NCI-H2107 treated with DMSO at 0.1 percent for 48 hours (cell line): ENCODE data around the gene SKI.
"Not testable (repeated sequence)": the region's sequence is repeated elsewhere in the genome, so short reads cannot be mapped to it uniquely, and the experiment has no call there.

ENCODE experiments used
- DNase-seq: peaks from one replicate; lab custom pipeline; 2025; ENCODE audit not compliant: unreplicated experiment; lab: John Stamatoyannopoulos, UW

SKI gene

DNA sequence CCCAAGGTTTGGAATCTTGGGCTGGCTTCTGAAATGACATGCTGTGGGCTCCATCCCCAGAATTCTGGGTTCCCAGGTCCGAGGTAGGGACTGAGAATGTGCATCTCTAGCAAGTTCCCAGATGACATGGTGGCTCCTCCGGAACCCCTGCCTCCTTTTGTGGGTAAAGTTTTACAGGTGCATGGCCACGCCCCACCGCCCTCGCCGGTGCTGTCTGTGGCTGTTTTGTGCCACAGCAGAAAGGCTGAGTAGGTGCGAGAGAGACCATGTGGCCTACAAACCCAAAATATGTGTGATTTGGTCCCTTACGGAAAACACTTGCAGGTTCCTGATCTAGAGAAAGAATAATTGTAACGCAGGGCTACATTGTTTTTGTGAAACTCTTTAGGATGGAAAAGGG is 30.9 kb downstream of the SKI start:
- DNase-seq = no peak

DNA sequence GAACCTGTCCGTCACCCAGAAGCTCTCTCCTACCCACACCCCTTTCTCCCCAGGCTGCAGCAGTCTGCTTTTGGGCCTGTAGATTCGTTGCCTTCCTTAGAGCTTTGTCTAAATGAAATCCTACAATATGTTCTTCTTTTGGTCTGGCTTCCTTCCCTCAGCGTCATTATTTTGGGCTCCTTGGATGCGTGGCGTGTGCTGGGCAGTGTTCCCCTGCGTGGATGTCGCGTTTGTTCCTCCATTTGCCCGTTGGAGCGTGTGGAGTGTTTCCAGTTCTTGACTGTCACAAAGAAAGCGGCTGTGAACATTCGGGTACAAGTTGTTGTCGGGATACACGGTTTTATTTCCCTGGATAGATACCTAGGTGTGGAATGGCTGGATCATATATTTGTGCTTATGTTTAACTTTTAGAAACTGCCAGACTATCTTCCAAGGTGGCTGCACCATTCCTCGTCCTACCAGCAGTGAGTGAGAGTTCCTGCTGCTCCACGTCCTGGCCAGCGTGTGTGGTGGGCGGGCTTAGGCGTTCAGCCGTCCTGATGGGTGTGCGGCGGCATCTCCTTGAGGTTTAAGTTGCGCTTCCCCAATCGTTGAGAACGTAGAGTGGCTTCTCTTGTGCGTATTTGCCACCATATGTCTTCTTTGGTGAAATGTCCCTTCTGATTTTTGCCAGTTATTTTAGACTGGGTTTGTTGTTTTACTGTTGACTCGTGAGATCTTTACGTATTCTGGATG is 31.7 kb downstream of the SKI start:
- no peak for DNase-seq

DNA sequence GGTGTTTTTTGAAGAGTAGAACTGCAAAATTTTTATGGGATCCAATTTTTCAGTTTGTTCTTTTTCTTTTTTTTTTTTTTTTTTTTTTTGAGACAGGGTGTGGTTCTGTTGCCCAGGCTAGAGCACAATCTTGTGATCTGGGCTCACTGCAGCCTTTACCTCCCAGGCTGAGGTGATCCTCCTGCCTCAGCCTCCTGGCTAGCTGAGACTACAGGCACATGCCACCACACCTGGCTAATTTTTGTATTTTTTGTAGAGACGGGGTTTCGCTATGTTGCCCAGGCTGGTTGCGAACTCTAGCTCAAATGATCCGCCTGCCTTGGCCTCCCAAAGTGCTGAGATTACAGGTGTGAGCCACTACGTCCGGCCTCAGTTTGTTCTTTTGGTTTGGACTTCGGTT is 32.4 kb downstream of the SKI start:
- DNase-seq = not testable (repeated sequence)

DNA sequence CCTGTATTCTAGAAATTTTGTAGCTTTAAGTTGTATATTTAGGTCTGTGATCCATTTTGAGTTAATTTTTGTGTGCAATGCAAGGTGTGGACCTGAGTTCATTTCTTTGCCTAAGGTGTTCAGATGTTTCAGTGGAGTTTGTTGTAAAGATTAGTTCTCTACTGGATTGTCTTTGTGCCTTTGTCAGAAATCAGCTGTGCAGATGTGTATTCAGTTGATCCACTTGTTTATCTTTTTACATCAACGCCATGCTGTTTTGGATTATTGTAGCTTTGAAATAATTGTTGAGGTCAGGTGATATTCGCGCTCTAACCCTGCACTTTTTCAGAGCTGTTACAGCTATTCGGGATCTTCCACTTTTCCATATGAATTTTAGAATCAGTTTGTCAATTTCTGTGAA is 32.8 kb downstream of the SKI start:
- DNase-seq = no peak

DNA sequence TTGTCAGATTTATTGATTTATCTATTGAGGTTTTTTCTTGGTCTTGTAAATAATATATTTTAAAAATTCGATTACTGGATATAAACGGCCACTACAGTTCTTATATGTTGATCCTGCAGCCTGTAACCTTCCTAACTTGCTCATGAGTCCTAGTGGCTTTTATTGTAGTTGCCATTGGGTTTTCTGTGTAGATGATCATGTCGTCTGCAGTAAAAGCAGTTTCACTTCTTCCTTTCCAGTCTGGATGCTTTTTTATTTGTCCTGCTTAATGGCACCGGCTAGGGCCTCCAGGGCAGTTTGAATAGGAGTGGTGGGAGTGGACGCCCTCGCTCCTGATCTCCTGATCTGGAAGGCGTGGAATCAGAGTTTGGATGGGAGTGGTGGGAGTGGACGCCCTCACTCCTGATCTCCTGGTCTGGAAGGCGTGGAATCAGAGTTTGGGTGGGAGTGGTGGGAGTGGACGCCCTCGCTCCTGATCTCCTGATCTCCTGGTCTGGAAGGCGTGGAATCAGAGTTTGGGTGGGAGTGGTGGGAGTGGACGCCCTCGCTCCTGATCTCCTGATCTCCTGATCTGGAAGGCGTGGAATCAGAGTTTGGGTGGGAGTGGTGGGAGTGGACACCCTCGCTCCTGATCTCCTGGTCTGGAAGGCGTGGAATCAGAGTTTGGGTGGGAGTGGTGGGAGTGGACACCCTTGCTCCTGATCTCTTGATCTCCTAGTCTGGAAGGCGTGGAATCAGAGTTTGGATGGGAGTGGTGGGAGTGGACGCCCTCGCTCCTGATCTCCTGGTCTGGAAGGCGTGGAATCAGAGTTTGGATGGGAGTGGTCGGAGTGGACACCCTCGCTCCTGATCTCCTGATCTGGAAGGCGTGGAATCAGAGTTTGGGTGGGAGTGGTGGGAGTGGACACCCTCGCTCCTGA is 33.6 kb downstream of the SKI start:
- not testable (repeated sequence) for DNase-seq

DNA sequence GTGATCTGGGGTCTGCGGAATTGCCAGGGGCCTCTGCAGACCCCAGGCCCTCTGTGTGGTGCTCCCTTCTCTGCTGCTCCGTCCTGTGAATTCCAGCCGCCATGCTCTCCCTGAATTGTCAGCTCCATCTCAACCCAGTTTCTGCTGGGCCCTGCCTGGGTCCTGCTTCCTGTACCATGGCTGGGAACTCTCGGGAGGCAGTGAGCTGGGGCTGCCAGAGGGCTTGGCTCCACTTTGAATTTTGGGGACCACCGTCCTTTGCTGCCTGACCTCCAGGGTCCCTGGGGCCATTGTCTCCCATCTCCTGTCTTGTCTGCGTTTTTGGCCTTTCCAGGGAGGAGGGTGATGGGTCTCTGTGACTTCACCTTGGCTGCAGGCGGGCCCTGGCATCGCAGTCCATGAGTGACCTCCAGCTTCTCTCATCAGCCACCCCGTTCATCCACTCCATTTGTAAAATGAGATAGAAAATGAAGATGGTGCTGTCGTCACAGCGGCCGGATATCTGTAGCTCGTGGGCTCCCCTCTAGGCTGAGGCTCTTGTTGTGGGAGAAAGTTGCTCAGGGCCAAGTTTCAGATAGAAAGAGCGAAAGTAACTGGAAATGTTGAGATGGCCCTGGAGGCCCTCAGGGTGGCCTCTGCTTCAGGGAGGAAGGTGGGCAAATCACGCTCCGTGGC is 38.3 kb downstream of the SKI start:
- no peak for DNase-seq

DNA sequence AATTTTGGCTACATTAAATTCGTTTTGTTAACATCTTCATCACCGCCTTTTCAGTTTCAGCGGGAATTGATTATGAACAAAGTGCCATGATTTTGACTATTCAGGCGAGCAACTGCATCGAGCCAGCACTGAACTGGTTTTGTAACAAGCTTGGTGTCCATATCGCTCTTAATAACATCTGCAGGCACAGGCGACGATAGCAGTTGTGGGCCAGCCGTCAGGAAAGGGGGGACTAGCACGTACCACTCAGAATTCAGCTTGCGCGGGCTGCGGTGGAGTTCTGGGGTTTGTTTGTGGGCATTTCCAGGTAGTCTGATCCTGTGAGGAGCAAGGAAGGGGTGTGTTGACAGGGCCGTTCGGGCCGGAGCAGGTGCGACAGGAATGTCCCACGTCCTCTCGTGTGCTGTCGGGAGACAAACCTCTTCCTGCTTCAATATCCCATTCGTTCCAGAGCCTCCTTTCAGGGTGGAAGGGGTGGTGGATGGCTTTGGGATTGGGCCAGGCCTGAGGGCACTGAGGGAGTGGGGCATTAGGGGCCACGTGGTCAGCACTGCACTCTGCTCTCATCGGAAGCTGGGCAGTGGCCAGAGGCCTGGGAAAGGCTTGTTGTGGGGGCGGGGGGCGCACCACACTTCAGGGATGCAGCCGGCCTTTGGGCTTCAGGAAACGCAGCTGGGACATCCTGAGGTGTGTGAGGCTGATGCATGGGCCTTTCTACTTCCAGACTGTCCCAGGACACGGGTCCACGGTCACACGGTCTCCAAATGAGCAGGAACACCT is 39.1 kb downstream of the SKI start:
- DNase-seq = no peak

DNA sequence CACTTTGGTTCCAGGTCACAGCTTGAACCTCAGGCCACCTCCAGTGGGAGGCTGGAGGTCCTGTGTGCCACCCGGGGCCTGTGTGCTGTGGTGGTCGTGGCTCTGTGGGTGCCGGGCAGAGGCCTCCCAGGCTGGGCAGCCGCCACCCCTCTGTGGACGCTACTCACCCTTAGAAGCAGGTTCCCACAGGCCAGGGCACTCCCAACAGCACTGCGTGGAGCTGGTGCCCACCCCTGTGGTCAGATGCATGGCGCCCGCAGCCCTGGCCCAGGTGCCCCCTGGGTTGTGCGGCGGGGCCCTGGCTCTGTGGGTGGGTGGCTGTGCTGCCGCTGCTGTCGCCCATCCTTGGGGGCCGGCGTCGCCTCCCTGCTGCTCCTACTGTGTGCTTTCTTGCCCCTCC is 39.7 kb downstream of the SKI start:
- DNase-seq = no peak

DNA sequence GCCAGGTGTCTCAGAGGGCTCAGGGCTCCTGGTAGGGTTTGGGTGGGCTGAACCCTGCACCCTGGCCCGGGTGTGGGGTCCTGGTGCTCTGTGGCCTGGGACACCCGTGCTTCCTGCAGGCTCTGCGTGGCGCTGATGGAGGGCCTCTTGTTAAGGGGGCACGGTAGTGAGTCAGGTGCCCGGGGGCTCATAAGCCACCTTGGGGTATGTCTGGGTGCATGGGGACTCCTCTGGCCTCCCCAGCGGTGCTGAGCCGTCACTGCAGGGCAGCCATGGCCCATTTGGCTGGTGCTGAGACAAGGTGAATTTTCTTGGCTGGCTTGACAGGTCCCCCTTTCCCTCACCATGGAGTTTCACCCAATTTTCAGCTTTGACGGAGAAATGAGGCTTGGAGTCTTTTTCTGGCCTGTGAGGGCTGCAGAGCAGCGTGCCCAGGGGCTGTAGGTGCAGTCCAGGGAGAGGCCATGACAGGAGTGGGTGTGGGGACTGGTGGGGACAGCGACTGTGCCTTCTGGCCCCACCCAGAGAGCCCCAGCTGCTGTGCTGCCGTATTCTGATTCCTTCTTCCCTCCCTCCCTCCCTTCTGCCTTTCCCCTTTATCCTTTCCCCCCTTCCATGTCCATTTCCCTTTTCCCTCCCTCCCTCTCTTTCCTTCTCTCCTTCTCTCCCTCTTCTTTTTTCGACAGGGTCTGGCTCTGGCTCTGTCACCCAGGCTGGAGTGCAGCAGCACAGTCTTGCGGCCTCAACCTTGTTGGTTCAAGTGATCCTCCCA is 40.4 kb downstream of the SKI start:
- DNase-seq = no peak

DNA sequence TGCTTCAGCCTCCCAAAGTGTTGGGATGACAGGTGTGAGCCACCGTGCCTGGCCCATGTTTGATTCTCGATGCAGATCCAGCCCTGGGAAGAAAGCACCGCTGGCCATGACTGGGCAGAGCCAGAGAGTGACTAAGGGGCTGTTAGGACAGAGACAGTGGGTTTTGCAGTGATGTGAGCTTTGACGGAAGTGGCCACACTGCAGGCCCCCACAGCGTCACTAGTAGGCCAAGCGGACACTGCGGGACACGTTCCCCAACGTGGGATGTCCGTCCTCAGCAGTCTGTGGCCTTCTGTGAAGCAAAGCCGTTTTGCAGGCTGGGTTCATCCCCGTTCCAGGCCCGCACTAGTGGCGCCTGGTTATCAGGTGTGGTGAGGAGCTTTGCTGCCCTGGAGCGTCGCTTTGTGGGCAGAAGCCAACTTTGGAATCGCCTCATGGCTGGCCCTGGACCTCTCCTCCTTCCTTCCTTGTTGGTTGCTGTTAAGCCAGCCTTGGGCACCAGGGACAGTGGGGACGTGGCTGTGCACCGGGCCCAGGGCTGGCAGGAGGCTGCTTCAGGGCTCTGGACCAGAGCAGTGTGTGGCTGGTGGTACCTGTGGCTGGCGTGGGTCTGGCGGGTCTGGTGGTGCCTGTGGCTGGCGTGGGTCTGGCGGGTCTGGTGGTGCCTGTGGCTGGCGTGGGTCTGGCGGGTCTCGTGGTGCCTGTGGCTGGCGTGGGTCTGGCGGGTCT is 41.2 kb downstream of the SKI start:
- DNase-seq = no peak

DNA sequence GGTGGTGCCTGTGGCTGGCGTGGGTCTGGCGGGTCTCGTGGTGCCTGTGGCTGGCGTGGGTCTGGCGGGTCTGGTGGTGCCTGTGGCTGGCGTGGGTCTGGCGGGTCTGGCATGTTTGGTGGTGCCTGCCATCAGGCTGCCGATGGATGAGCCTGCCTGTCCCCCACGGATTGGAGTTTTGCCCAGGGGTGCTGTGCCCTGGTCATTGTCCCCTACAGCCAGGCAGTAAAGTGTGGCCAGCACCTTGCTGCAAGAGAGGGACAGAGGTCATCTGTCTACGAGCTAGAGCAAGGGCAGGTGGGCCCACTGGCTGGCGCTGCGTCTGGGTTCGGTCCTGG is 41.8 kb downstream of the SKI start:
- DNase-seq = no peak

DNA sequence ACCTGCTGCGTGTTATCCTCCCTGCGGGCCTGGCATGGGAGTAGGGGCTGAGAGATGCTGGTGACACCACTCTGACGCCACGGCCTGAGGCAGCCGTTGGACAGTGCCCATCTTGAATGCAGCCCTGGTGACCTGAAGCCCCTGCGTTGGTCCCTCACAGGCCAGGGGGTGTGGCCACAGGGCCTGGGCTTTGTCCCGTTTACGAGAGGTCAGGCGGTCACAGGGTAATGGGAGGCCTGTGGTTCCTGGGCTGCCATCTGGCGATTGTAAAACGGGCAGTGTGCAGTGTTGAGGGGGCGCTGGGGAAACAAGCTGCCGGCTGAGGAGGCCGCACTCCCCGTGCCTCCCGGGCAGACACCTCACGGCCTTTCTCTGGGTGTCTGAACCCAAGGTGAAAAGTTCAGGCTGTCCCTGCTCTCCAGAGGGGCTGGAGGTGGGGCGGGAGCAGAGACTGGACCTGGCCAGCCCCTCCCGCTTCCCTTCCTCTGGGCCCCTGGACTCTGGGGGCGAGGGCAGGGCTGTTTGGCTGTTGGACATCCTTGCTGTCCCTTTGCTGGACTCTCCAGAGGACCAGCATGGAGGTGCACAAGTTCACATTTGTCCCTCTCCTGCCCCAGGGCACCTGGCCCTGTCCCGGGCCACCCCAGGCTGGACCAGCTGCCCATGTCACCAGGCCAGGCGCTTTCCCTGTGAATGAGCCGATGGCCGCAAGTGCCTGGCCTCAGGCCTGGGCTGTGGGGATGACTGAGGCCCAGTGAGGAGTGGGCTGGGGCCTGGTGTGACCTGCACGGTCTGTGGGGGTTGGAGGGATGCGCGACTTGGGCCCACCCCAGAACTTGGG is 42.4 kb downstream of the SKI start:
- DNase-seq = no peak

DNA sequence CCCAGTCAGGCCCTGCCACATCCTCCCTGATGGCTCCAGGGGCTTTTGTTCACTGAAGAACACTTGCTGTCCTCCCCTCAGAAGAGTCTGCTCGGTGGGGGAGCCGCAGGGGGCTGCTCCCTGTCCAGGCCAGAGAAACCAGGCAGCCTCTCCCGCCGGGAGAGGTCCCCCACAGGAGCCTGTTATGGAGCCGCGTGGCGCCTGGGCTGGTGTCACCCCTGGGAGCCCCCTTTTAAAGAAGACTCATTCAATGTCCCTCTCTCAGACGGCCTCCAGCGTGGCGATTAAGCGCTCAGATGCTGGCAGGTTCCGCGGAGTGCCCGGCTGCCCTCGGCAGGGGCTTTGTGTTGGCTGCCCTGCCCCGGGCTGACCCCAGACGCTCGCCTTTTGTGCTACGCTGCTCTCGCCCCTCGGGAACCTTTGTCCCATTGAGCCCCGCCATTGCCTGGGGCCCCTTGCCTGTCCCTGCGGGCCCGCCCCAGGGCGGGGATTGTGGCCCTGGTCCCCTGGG is 43.1 kb downstream of the SKI start:
- DNase-seq = no peak

DNA sequence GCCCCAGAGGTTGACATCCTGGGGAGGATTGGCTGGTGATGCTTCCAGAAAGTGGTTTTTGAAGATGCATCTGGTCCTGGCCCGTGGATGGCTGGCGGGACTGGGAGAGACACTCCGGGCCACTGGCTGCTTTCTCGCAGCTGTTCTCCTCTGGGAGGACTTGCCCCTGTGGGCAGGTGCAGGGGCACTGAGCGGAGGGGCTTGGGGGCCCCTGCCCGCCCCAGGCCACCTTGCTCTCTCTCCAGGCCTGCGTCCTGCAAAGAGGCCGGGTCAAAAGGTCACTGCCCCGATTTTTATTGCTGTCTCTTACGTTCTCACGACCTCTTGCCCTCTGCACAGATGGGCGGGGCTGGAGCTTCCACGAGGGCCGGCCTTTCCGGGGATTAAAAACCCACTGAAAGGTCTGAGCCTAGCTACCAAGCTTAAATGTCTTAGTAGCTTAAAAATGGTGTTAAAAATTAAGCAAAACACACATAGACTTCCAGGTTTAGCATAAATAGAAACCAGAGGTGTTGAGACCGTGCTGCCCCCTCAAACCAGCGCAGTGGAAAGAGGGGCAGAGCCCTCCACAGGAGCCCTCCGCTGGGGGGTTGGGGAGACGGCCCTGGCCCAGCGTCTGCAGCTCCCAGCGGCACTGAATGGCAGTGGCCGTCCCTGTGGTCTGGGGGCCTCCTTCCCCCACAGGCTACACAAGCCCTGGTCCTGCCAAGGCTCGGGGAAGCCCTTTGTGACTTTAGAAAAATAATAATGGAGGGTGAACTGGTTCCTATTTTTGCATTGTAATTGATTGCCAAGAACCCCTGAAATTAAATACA is 43.9 kb downstream of the SKI start:
- no peak for DNase-seq

DNA sequence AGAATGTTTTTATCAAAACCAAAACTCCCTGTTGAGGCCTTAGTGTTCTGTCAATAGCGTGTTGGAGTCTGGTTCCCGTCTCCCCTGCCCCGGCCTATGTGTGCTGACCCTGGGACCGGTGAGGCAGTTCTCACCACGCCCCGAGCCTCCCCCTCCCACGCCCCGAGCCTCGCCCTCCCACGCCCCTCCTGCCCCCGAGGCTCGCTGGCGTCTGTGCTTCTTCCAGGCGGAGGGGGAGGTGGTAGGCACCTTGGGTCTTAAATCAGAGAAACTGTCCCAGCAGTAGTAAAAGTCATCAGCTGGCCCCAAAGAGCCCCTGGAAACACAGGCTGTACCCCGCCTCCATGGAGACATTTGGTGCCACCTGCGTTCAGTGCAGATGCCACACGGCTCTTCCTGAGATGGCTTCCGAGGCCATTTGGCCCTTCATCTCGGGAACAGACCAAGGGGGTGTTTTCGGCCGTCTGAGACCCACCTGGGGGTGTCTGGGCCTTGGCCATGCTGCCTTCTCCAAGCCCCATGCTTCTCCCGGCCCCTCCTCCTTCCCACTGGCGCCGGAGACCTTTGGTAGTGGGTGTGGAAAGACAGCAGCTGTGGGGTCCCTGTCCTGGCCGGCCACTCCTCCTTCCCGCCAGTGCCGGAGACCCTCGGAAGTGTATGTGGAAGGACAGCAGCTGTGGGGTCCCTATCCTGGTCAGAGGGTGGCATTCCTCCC is 44.7 kb downstream of the SKI start:
- no peak for DNase-seq

DNA sequence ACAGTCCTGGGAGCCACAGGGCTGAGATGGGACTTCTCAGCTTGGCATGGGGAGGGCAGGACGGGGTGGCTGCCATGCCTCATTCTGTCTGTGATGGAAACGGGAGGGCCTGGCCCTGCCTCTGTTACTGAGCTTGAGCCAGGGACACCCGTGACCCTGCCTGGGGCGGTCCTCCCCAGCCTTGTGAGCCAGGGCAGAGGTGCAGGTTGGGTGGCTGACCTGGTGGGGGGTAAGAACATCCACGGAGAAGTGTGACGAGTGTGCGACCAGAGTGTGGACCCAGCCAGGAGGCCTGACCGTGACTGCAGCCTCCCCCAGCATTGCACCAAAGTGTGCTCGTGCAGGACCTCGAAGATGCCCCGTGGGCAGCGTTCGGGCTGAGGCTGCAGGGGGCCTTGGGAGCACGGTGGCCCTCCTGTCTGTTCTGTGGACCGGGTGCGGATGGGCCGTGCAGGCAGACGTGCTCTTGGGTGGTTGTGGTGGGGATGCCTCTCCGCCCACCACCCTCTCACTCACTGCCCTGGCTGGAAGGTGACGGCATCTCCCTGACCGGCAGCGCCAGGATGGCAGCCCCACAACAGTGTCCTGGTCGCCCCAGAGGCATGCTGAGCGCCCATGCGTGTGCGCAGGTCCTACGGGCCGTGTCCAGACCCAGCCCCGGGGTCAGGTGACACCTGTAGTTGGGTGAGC is 45.4 kb downstream of the SKI start:
- DNase-seq = no peak
